Erythroblast (primary cell): ENCODE data around the gene MRPL49.
"Not testable (repeated sequence)": the region's sequence is repeated elsewhere in the genome, so short reads cannot be mapped to it uniquely, and the experiment has no call there.

Source experiments
- DNase-seq, 2 experiments: peaks; one replicate each; lab custom pipeline; 2025; lab: John Stamatoyannopoulos, UW
- GATA1 ChIP-seq: IDR thresholded peaks from 2 replicates; pipeline ENCODE4 v1.6.1; 2011; ENCODE audit warnings: low read depth, mild to moderate bottlenecking, control low read depth, low read length, moderate library complexity
- POLR2A ChIP-seq: IDR thresholded peaks from 2 replicates; pipeline ENCODE4 v1.6.1; 2011; ENCODE audit warnings: mild to moderate bottlenecking, low read length

The MRPL49 gene

DNA sequence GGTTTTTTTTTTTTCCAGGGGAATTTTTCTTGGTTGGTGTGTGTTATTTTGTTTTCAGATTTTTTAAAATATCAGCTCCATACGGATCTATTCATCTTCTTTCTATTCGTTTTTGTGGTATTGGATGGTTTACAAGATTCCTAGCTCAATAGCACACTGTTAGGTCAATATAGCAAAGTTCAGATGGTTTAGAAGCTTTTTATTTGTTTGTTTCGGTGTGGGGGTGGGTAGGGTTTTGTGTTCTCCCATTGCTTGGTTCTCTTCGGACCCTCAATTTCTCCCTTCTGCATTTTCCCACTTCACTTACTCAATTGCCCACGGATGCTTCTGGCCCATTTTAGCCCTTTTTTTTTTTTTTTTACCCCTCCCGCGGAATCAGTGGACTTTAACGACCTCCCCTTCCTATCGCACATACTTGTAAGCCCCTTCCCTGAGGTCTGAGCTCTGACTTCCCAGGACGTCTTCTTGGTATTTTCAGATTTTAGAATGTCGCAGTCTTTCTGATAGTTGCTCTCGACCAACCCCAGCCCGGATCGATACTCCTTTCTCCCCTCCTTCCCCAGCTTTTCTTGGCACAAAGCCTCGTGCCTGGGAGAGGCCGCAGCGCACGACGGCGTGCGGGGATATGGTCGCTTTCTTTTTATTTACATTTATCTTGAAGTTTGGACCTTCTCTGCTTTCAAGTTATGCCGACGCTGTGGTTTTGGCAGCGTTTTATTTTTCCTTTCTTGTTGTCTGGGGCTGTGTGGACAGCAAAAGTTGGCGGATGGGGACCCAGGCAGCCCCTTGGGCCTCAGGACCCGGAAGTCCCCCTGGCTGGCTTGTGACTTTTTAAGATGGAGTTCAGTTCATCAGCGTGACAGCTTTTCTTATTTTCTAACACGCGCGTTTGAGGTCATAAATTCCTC, 43.5 kb downstream of the MRPL49 start:
- DNase-seq = no peak
- TF ChIP-seq POLR2A (no peak), GATA1 (no peak)

DNA sequence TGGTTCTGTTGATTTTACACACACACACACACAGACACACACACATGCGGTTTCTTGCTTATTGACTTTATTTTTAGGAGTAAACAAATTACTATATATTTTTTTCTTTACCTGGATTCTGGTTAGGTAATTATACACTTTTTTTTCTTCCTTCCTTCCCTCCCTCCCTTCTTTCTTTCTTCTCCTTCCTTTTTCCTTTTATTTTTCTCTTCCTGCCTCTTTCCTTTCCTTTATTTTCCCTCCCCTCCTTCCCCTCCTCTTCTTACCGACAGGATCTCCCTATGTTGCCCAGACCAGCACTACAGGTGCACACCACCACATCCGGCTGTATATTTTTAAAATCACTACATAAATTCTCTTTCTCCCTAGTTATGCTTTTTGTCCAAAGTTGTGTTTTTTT, 44.8 kb downstream of the MRPL49 start:
- DNase-seq = no peak
- no peak for TF ChIP-seq GATA1
- TF ChIP-seq POLR2A = no peak

DNA sequence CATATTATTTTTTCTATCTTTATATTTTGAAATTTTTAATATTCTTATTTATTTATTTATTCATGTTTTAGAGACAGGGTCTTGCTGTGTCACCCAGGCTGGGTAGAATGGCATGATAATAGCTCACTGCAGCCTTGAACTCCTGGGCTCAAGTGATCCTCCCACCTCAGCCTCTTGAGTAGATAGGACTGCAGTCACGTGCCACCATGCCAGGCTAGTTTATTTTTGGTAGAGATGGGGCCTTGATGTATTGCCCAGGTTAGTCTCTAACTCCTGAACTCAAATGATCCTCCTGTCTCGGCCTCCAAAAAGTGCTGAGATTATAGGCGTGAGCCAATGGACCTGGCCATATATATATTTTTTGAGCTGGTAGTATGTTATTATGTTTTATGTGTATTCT, 45.5 kb downstream of the MRPL49 start:
- no peak for TF ChIP-seq GATA1
- TF ChIP-seq POLR2A = no peak
- no peak for DNase-seq

DNA sequence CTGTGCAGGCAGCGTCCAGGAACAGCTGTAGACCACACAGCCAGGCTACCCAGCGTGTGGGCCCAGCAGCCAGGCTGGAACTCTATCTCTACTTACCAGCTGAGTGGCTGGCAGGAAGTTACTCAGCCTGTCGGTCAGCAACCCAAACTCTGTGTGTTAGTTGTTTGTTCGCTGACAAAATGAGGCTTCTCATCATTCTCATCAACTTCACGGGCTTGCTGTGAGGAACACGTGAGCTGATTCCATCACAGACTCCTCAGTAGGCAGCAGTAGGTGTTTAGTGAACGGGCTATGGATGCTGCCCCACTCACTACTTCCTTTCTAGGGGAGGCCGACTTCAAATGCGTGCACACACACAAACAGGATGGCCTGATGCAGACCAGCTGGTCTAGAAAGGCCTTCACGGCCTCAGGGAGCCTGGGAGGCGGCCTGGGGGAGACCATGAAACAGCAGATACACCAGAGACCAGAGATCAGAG, 47.1 kb downstream of the MRPL49 start:
- TF ChIP-seq POLR2A = peak; percentile 65
- TF ChIP-seq GATA1 = no peak
- peak; percentile 39 to 58 for DNase-seq

DNA sequence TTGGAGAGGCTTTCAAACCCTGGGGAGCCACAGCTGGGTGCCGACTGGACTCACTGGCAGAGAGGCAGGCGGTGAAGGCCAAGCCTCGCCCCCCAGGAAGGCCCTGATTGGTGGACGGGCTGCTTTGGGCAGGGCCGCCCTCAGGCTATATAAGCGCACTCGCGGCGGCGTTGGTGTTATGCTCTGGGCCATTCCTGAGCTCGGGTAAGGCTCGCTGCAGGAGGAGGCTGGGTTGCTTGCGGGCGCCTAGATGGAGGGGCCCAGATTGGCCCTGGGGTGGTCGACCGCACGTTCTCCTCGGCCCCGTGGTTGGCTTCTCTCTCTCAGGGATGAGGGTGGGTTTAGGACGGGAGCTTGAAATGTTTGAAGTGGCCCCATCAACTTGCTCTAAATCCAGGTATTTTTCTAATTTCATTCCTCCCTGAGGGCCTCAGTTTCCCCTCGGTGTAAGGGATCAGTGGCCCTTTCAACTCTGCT, 48.0 kb downstream of the MRPL49 start, which contains the start of gene SPDYC:
TSS of gene SPDYC (plus strand) at position 176 of the 477 bp plus-strand sequence. CDS start 1,125 bp downstream, outside the sequence.
- TF ChIP-seq POLR2A (no peak), GATA1 (no peak)
- DNase-seq = peak in 1 of 2 experiments; percentile 28

DNA sequence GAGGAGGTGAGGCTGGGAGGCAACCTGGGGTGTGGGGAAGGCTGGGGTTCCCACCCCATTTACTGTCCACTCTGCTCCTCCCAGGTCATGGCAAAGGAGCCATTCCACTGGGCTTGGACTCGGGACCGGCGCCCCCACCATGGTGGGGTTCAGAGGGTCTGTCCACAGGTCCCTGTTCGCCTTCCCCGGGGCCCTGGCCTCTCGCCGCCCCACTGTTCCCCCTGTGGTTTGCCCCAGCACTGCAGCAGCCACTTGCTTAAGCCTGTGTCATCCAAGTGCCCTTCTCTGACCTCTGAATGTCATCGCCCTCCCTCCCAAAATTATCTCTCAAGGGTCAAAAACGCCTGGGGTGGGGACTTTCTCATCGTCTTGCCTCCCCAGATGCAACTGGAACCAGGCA, 50.5 kb downstream of the MRPL49 start:
- DNase-seq = peak; percentile 23 to 33
- TF ChIP-seq POLR2A = no peak
- no peak for TF ChIP-seq GATA1

DNA sequence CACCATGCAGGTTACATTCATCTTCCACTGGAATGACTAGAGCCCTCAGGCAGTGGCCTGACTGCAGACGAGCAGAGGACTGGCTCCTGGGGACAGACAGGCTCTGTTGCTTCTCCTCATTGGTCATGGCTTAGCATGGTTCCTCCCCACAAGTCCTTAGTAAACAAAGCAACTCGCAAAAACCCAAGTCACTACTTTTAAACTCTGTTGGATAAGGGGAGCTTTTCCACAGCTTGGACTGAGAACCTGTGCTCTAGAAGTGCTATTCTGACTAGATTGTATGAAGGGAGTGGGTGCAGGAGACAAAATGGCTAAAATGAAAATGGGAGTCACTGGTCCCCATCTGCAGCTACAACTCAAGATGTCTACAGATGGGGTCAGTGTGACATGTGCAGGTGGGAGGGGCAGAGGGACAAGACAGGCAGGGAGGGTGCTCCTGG, 52.5 kb downstream of the MRPL49 start:
- not testable (repeated sequence) for DNase-seq
